GM12878 (cell line): ENCODE measurements around the gene PAQR8. TPM values are rescaled to one million over a fixed set of nuclear protein-coding genes. Genes with fewer than 3 reads are reported as not detected.

ENCODE experiments used
- ATAC-seq: fragments of 200-7000 bp; cut with Tn5 transposase; 3 replicates; pipeline ENCODE4 v1.9.1; 2020; ENCODE audit warnings: mild to moderate bottlenecking, moderate library complexity
- BruUV-seq: library from RNA; stranded (reverse); fragments of 400-500 nt; replicated peaks from 2 replicates; lab custom pipeline; 2021; lab: Mats Ljungman, UMichigan
- CTCF ChIA-PET: fragments of 300-600 bp; sonication (Branson Sonifier 250); formaldehyde crosslinking; extraction: SDS; loops from one replicate; lab custom pipeline; 2021; ENCODE audit warnings: inconsistent platforms; lab: Yijun Ruan, JAX
- POLR2A ChIA-PET: fragments of 350-600 bp; formaldehyde crosslinking; extraction: SDS; loops from one replicate; lab custom pipeline; 2021; ENCODE audit warnings: inconsistent platforms; lab: Charles Lee
- RAD21 ChIA-PET: fragments of 300-600 bp; sonication (Branson Sonifier 250); formaldehyde crosslinking; loops from one replicate; lab custom pipeline; 2023; ENCODE audit warnings: antibody characterized with exemption; ENCODE audit not compliant: unreplicated experiment; lab: Charles Lee
- SMC1A ChIA-PET: fragments of 300-600 bp; sonication (Branson Sonifier 250); formaldehyde crosslinking; loops from one replicate; lab custom pipeline; 2023; ENCODE audit not compliant: unreplicated experiment, uncharacterized antibody; lab: Charles Lee
- DNase-seq: peaks from one replicate; pipeline ENCODE4 v3.0.0-alpha.2; 2011; ENCODE audit warnings: low read depth, low spot score
- FAIRE-seq: peaks from 3 replicates; lab custom pipeline; 2011; peaks lifted over from hg19 to GRCh38; lab: Jason Lieb, UNC
- H2AFZ ChIP-seq: 2 replicates; pipeline ENCODE4 v1.6.0; 2011; ENCODE audit warnings: low read depth, low read length, control low read depth; ENCODE audit not compliant: control insufficient read depth
- H3K27ac ChIP-seq: 2 replicates; pipeline ENCODE4 v1.5.1; 2011; ENCODE audit warnings: control low read depth; ENCODE audit not compliant: control insufficient read depth, insufficient read depth
- H3K27me3 ChIP-seq, 2 experiments: replicated peaks in 1 of 2; 2 replicates each; pipeline versions ENCODE4 v1.6.0 to v1.6.1; 2011; ENCODE audit warnings: low read length in 1 of 2; ENCODE audit not compliant: control insufficient read depth in 2 of 2, insufficient read depth in 2 of 2
- H3K36me3 ChIP-seq, 2 experiments: 2 replicates each; pipeline ENCODE4 v1.5.1; 2011; ENCODE audit warnings: low read length in 1 of 2; ENCODE audit not compliant: control insufficient read depth in 2 of 2, insufficient read depth in 2 of 2
- H3K4me1 ChIP-seq: 2 replicates; pipeline ENCODE4 v1.6.1; 2011; ENCODE audit warnings: mild to moderate bottlenecking, low read length, moderate library complexity, mixed read lengths; ENCODE audit not compliant: control insufficient read depth, insufficient read depth
- H3K4me2 ChIP-seq: 2 replicates; pipeline ENCODE4 v1.6.0; 2011; ENCODE audit warnings: control low read depth; ENCODE audit not compliant: control insufficient read depth, insufficient read depth
- H3K4me3 ChIP-seq: fragments of 200-600 bp; sonication (generic); 2 replicates; pipeline ENCODE4 v1.5.1; 2016
- H3K79me2 ChIP-seq: 2 replicates; pipeline ENCODE4 v1.6.0; 2011; ENCODE audit warnings: low read length; ENCODE audit not compliant: control insufficient read depth, insufficient read depth
- H3K9ac ChIP-seq: 2 replicates; pipeline ENCODE4 v1.8.0; 2011; ENCODE audit warnings: low read length, control low read depth, mixed read lengths; ENCODE audit not compliant: control insufficient read depth, insufficient read depth
- H3K9me3 ChIP-seq: replicated peaks from 3 replicates; pipeline ENCODE4 v1.5.1; 2011; ENCODE audit warnings: mild to moderate bottlenecking, low read length; ENCODE audit not compliant: control insufficient read depth, insufficient read depth
- H4K20me1 ChIP-seq: 2 replicates; pipeline ENCODE4 v1.6.0; 2011; ENCODE audit not compliant: control insufficient read depth, insufficient read depth
- DPF2 ChIP-seq: fragments of 450-650 bp; IDR thresholded peaks from 2 replicates; pipeline ENCODE4 v1.6.1; 2017; ENCODE audit warnings: mild to moderate bottlenecking
- E2F8 ChIP-seq: fragments of 450-650 bp; IDR thresholded peaks from 2 replicates; pipeline ENCODE4 v1.6.1; 2018; ENCODE audit warnings: mild to moderate bottlenecking, low read depth, moderate library complexity; ENCODE audit not compliant: partially characterized antibody
- EZH2 ChIP-seq: IDR thresholded peaks from 2 replicates; pipeline ENCODE4 v1.6.1; 2012; ENCODE audit warnings: low read depth, mild to moderate bottlenecking, control low read depth, inconsistent platforms, low read length, borderline replicate concordance; ENCODE audit not compliant: control insufficient read depth
- HDGF ChIP-seq: fragments of 450-650 bp; IDR thresholded peaks from 2 replicates; pipeline ENCODE4 v1.6.1; 2016; ENCODE audit warnings: antibody characterized with exemption
- IKZF2 ChIP-seq, 2 experiments: fragments of 450-650 bp; IDR thresholded peaks; 2 replicates each; pipeline ENCODE4 v1.6.1; 2017; ENCODE audit warnings: mild to moderate bottlenecking in 2 of 2, moderate library complexity in 2 of 2
- IRF4 ChIP-seq: IDR thresholded peaks from 2 replicates; pipeline ENCODE4 v1.6.1; 2011; ENCODE audit warnings: low read depth, low read length
- KLF5 ChIP-seq: fragments of 450-650 bp; IDR thresholded peaks from 2 replicates; pipeline ENCODE4 v1.6.1; 2014; ENCODE audit warnings: mild to moderate bottlenecking; ENCODE audit not compliant: partially characterized antibody
- MTA2 ChIP-seq: fragments of 450-650 bp; IDR thresholded peaks from 2 replicates; pipeline ENCODE4 v1.6.1; 2016; ENCODE audit warnings: low read depth, mild to moderate bottlenecking, moderate library complexity
- PAX5 ChIP-seq: IDR thresholded peaks from 2 replicates; pipeline ENCODE4 v1.6.1; 2011; ENCODE audit warnings: low read depth, low read length, borderline replicate concordance
- RCOR1 ChIP-seq: conservative IDR thresholded peaks from 2 replicates; pipeline ENCODE4 v1.6.1; 2012; ENCODE audit warnings: low read depth, low read length, improper control_type of control experiment
- SRF ChIP-seq, 2 experiments: IDR thresholded peaks; 2 replicates each; pipeline ENCODE4 v1.6.1; 2011; ENCODE audit warnings: low read depth in 2 of 2, low read length in 2 of 2, mild to moderate bottlenecking in 1 of 2, moderate library complexity in 1 of 2
- WGBS: methylation state at CpG from one replicate; pipeline ENCODE4 v1.1.6; 2016; ENCODE audit warnings: low lambda C conversion rate; ENCODE audit not compliant: insufficient replicate concordance, insufficient coverage; ENCODE audit errors: missing lambda C conversion rate; 5-methylcytosine and 5-hydroxymethylcytosine counted together
- in situ Hi-C: fragments of 300-500 bp; cut with MboI; formaldehyde crosslinking; loops from 9 replicates; pipeline ENCODE4 v1.14.3; 2018; ENCODE audit warnings: mixed read lengths
- intact Hi-C: fragments of 100-400 bp; cut with micrococcal nuclease; formaldehyde crosslinking; loops from one replicate; pipeline ENCODE4 v1.14.2; 2022; ENCODE audit not compliant: unreplicated experiment
- polyA plus RNA-seq, 11 experiments: library from polyadenylated mRNA; depleted of rRNA in 4 of 11; unstranded in 6 of 11; stranded (reverse) in 5 of 11; fragments of >200 nt; fragmentation: Nextera tagmentation in 4 of 11; fragmentation: Illumina TruSeq in 1 of 11; extraction: Ambion mirVana in 4 of 11; extraction: Trizol in 1 of 11; gene quantifications; 1 replicate in 1 of 11; 2 replicates in 10 of 11; pipeline versions ENCODE4 v1.2.1 to v1.2.3, GENCODE V29; 2011 to 2016; ENCODE audit warnings: inconsistent platforms in 2 of 11, missing spikeins in 2 of 11, low read depth in 1 of 11
- total RNA-seq, 4 experiments: library from RNA; depleted of rRNA in 3 of 4; stranded (reverse); fragments of >200 nt in 3 of 4; fragmentation: Illumina TruSeq in 1 of 4; extraction: Trizol in 1 of 4; gene quantifications; 2 replicates each; pipeline versions ENCODE4 v1.2.1 to v1.2.3, GENCODE V29; 2013 to 2021
- TF ChIP-seq, protein P1 (sequence below): fragments of 450-650 bp; IDR thresholded peaks from 2 replicates; pipeline ENCODE4 v1.6.1; 2017; ENCODE audit warnings: mild to moderate bottlenecking, low read depth, inconsistent platforms; ENCODE audit not compliant: poor library complexity, severe bottlenecking
- TF ChIP-seq, protein P2 (sequence below): fragments of 450-650 bp; formaldehyde crosslinking; IDR thresholded peaks from 2 replicates; pipeline ENCODE4 v1.5.0; 2022; ENCODE audit warnings: mild to moderate bottlenecking, missing genetic modification characterization

PAQR8 gene
- total and polyA plus RNA-seq, 10 of the 15 experiments (the other 5 are each of a cell fraction or from before 2014, with no cell fraction given): 3.9 to 22.4 (median 14.6) TPM

GRCh38 chr6:52419809-52420667, 58.1 kb downstream of the PAQR8 start, which contains the start of gene EFHC1:
EFHC1 (plus strand) TSS chr6:52420342; CDS start chr6:52420411, 69 bp downstream.
- intact Hi-C loops (loop anchor here (1.0 to 10.0 kb wide), 4 partner anchors 78 to 575 kb away; partner anchors contain the start of genes GSTA4 and TRAM2), in situ Hi-C loops (loop anchor here (5.0 kb wide), 3 partner anchors 77 to 242 kb away; partner anchors contain the start of gene TRAM2)
- ChIA-PET SMC1A (interaction anchor here (0.6 to 13.5 kb wide), 31 partner anchors 9 to 253 kb away, joined by 3 to 249 read pairs (median 4); partner anchors contain the start of gene MCM3), CTCF (interaction anchor here (1.0 to 11.2 kb wide), 20 partner anchors 12 to 248 kb away, joined by 3 to 137 read pairs (median 8); partner anchors contain the start of genes MCM3 and TRAM2), RAD21 (interaction anchor here (0.9 to 8.0 kb wide), 17 partner anchors 13 to 248 kb away, joined by 3 to 124 read pairs (median 5); partner anchors contain the start of genes MCM3 and TRAM2), POLR2A (interaction anchor here (0.6 to 3.8 kb wide), 12 partner anchors 30 to 1065 kb away, joined by 3 to 35 read pairs (median 6); partner anchors contain the start of gene MCM3)
- DNase-seq (peak; percentile 92), FAIRE-seq (peak; percentile 89), ATAC-seq (peak; percentile 93)
- peak within 1 kb of the TSS; percentile 69 for H3K9ac ChIP-seq
- H3K79me2 ChIP-seq: no peaks in the 10 kb centered on the region; the same call in 1 of the 2 replicates
- peaks cover 18% of the 10 kb centered on the region for H3K4me1 ChIP-seq
- BruUV-seq: no TSS peak
- H4K20me1 ChIP-seq: no peaks in the 10 kb centered on the region
- no peaks in the 10 kb centered on the region for H3K9me3 ChIP-seq
- H3K27me3 ChIP-seq: no peaks in the 10 kb centered on the region
- H3K36me3 ChIP-seq: no peaks in the 10 kb centered on the region
- H3K27ac ChIP-seq: peak within 1 kb of the TSS; percentile 79
- H2AFZ ChIP-seq: peak within 1 kb of the TSS; percentile 61
- peak within 1 kb of the TSS; percentile 83 for H3K4me3 ChIP-seq
- WGBS: 2% methylated on average over 47 of the region's 57 CpGs
- H3K4me2 ChIP-seq: peak within 1 kb of the TSS; percentile 90
- TF ChIP-seq, protein P1, sequence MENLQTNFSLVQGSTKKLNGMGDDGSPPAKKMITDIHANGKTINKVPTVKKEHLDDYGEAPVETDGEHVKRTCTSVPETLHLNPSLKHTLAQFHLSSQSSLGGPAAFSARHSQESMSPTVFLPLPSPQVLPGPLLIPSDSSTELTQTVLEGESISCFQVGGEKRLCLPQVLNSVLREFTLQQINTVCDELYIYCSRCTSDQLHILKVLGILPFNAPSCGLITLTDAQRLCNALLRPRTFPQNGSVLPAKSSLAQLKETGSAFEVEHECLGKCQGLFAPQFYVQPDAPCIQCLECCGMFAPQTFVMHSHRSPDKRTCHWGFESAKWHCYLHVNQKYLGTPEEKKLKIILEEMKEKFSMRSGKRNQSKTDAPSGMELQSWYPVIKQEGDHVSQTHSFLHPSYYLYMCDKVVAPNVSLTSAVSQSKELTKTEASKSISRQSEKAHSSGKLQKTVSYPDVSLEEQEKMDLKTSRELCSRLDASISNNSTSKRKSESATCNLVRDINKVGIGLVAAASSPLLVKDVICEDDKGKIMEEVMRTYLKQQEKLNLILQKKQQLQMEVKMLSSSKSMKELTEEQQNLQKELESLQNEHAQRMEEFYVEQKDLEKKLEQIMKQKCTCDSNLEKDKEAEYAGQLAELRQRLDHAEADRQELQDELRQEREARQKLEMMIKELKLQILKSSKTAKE: no peak
- TF ChIP-seq, protein P2, sequence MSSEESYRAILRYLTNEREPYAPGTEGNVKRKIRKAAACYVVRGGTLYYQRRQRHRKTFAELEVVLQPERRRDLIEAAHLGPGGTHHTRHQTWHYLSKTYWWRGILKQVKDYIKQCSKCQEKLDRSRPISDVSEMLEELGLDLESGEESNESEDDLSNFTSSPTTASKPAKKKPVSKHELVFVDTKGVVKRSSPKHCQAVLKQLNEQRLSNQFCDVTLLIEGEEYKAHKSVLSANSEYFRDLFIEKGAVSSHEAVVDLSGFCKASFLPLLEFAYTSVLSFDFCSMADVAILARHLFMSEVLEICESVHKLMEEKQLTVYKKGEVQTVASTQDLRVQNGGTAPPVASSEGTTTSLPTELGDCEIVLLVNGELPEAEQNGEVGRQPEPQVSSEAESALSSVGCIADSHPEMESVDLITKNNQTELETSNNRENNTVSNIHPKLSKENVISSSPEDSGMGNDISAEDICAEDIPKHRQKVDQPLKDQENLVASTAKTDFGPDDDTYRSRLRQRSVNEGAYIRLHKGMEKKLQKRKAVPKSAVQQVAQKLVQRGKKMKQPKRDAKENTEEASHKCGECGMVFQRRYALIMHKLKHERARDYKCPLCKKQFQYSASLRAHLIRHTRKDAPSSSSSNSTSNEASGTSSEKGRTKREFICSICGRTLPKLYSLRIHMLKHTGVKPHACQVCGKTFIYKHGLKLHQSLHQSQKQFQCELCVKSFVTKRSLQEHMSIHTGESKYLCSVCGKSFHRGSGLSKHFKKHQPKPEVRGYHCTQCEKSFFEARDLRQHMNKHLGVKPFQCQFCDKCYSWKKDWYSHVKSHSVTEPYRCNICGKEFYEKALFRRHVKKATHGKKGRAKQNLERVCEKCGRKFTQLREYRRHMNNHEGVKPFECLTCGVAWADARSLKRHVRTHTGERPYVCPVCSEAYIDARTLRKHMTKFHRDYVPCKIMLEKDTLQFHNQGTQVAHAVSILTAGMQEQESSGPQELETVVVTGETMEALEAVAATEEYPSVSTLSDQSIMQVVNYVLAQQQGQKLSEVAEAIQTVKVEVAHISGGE (CRISPR knock-in tag): no peak
- TF ChIP-seq SRF (IDR thresholded peaks at IDR 0.05; ENCODE audit: low read depth in 2 of 2, low read length in 2 of 2) (no peak), DPF2 (0 out of 2 replicates have a peak, but pooled peaks have one; percentile 41), MTA2 (0 out of 2 replicates have a peak, but pooled peaks have one; percentile 33), KLF5 (no peak), E2F8 (no peak), IKZF2 (IDR thresholded peaks at IDR 0.05) (peak; percentile 38 to 71; a peak in 3 of 4 replicates), RCOR1 (peak; percentile 98), HDGF (peak; percentile 42; the same call in 1 of the 2 replicates), PAX5 (no peak; the same call in 1 of the 2 replicates), IRF4 (no peak), EZH2 (no peak)
